Measurements from ENCODE around the gene SPATA9.
"Not testable (repeated sequence)": the region's sequence is repeated elsewhere in the genome, so short reads cannot be mapped to it uniquely, and the experiment has no call there.

SPATA9 gene

DNA sequence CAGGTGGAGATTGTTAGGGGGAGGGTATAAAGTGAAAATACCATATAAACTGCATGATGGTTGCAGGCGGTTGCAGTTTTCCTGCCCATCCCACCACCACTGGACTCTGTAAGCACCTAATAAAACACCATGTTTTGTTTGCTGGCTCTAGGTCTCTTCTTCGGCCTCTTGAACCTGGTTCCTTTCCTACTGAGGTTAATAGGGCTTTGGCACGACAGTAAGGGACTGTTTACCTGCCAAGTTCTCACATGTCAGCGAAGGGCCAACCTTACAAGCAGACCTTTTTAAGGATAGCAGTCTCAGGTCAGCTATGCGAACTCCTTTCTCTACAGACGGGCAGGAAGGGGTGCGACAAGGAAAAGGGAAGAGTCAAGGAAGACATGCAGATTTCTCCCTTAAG lies 39.6 kb downstream of the SPATA9 start:
- no peak for DNase-seq

DNA sequence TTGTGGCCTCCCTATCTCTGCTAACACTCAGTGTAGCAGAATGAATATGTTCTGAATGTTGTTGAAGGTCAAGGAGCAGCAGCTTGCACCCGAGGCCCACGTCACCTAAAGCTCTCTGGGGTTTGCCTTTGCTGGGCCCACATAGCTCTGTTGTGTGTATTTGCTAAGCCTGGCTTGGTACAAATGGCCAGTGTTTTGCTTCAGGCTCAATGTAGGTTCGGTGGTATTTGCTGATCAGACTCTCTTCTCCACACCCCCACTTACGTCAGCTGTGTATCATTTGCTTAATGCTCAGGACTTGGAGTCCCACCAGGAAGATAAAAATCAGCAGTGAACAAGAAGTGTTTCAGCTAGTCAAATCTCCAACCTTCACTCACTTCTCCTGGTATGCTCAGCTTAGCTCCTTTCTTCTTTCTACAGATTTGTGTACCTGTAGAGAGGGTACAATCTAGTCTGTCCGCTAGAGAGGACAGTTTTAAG lies 41.0 kb downstream of the SPATA9 start:
- DNase-seq = no peak

DNA sequence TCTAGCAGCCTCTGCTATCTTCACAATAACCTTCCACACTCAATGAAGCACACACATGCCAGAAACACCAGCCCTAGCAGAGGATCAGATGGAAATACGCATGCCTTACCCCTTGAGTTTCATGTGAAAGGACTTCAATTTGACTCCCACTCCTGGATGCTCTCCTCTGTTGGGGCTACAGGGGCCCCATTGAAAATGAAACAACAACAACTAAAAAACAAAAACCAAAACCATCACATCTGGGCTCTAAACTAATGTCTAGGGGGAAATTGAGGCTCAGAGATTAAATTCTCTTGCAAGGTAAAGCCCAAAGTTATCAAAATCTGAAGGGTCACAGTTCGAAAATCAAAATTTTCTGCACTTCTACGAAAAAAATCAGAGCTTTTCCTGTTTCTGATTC lies 44.2 kb downstream of the SPATA9 start:
- DNase-seq = no peak

DNA sequence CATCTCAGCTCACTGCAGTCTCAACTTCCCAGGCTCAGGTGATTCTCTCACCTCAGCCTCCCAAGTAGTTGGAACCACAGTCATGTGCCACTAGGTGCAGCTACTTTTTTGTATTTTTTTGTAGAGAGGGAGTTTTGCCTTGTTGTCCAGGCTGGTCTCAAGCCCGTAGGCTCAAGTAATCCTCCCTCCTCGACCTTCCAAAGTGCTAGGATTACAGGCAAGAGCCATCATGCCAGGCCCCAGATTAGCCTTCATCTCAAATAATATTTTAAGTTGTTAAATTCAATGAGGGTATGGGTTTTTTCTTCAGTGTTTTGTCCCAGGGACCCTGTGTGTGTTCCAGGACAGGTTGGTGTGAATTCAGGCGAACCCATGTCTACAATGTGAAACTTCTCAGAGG lies 48.7 kb downstream of the SPATA9 start:
- no peak for DNase-seq

DNA sequence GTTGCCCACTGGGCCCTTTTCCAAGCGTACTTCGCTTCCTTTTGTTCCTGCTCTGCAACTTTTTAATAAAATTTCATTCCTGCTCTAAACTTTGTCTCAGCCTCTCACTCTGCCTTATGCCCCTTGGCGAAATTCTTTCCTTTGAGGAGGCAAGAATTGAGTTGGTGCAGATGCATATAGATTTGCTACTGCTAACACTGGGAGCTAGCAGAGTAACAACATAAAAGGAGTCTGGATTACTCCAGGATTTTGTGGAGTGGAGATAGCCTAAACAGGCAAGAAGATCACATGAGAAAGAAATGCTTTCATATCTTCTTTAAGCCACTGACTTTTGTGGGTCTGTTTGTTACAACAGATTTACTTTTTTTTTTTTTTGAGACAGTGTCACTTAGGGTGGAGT lies 49.1 kb downstream of the SPATA9 start:
- no peak for DNase-seq

DNA sequence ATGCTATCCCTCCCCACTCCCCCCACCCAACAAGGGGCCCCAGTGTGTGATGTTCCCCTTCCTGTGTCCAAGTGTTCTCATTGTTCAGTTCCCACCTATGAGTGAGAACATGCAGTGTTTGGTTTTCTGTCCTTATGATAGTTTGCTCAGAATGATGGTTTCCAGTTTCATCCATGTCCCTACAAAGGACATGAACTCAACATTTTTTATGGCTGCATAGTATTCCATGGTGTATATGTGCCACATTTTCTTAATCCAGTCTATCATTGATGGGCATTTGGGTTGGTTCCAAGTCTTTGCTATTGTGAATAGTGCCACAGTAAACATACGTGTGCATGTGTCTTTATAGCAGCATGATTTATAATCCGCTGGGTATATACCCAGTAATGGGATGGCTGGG lies 49.8 kb downstream of the SPATA9 start:
- not testable (repeated sequence) for DNase-seq

DNA sequence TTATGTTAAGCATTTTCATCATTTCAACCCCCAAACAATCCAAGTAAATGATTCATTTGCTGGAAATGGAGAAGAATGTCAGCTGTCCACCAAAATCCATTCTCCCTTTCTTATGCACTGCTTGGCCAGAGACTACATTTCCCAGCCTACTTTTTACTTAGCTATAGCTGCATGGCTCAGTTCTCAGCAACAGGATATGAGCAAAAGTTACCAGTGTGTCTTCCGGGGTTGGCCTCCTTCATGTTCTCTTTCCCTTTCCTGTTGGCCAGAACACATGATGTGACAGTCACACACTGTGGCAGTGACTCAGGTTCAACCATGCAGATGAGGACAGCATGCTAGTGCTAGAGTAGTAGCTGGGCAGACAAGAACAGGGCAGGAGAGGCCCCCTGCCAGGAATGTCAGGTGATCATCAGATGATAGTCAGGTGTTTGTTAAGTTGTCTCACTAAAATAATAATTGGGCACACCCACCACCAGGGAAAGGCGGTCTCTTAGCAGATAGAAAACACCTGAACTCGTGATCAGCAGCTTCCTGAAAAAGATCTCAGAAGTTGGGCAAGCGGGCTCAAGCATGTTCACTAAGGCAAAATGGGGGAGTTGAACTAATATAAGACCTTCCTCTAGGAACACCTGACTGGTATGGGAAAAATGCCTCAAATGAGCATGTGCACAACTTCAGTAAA lies 50.7 kb downstream of the SPATA9 start:
- no peak for DNase-seq

DNA sequence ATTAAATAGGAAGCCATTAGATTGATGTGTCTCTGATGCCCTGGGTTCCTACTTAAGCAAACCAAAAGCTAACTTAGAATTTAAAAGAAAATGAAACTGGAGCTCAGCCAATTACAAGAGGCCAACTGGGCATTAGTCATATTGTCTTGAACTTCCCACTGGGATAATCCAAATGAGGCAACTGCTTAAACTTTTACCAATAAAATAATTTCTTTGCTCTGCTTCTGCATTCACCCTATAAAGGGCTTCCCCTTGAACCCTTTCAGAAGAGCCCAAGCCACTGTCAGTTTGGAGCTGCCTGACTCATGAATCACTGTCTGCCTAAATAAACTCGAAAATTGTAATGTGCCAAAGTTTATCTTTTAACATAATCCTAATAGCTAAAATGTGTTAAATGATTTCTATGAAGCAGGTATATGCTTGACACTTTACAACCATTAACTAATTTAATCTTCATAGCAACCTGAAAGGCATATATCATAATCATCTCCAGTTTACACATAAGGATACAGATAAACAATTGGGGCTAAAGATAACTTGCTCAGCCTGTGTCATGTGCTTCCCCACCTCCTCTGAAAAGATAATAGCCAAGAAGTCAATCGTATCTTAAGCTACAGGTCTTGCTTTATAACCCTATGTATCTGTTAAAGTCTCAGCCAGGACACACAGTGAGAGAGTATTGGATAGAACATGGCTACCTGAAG lies 51.4 kb downstream of the SPATA9 start:
- DNase-seq = no peak

DNA sequence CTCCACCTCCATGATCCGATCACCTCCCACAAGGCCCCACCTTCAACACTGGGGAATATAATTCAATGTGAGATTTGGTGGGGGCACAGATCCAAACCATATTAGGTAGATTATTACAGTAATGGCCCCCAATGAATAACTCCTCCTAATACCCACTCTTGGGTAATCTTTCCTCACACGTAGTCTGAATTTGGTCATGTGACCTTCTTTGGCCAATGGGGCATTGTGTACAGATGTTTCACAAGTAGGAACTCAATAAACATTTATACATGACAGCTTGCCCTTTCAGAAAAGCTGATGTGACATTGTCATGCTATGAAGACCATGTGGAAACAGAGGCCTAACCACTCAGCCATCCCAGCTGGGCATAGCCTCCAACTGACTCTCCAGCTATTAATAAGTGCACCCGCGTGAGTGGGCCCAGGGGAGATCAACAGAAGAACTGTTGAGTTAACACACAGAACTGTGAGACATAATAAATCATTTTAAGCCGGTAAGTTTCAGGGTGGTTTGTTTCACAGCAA lies 52.3 kb downstream of the SPATA9 start:
- no peak for DNase-seq

DNA sequence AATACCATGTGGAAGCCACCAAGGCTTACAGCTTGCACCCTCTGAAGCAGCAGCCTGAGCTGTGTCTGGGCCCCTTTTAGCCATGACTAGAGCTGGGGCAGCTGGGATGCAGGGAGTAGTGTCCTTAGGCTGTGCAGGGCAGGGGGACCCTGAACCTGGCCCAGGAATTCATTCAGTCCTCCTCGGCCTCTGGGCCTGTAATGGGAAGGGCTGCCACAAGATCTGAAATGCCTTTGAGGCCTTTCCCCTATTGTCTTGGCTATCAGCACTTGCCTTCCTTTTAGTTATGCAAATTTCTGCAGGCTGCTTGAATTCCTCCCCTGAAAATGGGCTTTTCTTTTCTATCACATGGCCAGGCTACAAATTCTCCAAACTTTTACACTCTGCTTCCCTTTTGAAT lies 53.9 kb downstream of the SPATA9 start:
- DNase-seq = no peak

DNA sequence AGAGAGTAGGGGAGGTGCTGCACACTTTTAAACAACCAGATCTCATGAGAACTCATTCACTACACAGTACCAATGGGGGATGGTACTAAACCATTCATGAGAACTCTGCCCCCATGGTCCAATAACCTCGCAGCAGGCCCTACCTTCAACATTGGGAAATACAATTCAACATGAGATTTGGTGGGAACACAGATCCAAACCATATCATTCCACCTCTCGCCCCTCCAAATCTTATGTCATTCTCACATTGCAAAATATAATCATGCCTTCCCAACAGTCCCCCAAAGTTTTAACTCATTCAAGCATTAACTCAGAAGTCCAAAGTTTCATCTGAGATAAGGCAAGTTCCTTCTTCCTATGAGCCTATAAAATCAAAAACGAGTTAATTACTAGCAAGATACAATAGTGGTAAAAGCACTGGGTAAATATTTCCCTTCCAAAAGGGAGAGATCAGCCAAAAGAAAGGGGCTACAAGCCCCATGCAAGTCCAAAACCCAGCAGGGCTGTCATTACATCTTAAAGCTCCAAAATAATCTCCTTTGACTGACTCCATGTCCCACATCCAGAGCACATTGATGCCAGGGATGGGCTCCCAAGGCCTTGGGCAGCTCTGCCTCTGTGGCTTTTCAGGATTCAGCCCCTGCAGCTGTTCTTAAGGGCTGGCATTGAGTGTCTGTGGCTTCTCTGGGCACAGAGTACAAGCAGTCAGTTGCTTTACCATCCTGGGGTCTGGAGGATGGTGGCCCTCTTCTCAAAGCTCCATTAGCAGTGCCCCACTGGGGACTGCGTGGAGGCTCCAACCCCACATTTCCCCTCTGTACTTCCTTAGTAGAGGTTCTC lies 54.6 kb downstream of the SPATA9 start:
- DNase-seq = no peak

DNA sequence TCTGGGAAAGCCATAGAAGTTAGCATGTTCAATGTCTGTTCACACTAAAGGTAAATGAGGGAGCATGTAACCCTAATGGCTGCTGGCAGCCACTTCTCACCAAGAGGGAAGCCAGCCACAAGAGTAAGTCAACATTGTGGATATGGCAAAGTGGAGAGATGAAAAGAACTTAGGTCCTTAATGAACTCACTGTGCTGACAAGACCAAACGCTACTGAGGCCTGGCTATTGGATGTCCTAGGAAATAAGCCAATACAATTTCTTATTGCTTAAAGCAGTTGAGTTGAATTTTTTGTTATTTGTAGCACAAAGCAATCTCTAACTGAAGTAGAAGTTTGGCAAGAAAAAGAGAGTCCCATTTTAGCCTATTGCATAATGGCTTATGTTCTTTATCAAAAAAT lies 56.1 kb downstream of the SPATA9 start:
- no peak for DNase-seq

DNA sequence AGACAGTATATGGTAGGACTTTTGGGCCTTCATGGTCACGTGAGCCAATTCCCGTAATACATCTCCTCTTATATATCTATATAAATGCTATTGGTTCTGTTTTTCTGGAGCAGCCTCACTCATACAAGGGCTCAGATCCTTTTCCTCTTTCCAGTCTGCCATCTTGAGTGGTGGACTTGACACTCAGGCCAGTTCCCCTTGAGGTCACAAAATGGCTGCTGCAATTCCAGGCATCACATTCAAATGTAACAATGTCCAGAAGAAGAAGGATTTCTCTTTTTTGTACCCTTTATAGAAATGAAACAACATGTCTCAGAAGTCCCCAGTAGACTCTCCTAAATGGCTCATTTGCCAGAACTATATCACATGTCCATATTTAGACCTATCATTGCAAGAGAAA lies 58.4 kb downstream of the SPATA9 start:
- no peak for DNase-seq

DNA sequence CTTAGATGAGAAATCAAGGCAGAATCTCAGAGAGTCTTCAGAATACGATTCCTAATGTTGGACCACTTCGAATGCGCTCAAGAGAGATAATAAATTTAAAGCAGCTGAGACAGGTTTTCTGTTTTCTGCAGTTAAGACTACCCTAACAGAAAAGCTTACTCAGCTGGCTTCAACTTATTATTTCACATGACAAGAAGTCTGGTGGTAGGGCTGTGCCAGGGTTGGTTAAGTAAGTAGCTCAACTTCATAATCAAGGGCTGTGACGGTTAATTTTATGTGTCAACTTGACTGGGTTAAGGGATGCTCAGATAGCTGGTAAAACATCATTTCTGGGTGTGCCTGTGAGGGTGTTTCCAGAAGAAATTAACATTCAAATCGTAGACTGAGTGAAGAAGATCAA lies 59.1 kb downstream of the SPATA9 start:
- no peak for DNase-seq

DNA sequence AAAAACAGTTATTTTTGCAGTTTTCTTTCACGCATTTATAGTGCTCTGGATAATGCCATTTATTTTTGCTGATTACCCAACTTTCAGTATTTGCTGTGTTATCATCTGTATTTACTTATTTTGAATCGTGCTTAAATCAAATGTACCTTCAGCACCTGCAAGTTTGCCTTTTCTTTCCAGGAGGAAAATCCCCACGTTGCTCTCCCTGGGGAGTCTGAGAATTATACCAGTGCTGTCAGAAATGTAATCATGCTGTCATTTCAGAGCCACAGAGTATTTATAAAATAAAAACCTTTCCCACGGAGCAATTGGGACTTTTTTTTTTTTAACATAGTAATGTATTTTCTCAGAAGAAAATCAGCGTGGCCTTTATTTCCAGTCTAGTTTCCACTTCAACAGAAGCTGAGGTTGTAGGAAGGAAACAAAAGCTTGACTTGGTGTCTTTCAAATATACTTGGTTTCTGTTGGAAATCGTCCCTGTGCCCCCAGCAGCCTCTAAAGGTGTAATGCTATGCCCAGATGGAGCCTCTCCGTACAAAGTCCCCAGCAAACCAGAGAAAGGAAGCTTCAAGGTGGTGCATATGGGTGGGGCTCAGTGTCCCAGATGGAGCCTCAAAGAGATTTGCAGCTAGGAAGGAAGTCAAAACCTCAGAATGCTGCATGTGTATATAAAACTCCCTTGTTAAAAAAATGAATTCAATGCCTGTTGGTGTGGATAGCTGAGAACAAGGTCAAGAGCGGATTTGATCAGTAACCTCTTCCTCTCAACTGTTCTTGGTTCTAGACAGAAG lies 60.8 kb downstream of the SPATA9 start:
- DNase-seq = no peak

DNA sequence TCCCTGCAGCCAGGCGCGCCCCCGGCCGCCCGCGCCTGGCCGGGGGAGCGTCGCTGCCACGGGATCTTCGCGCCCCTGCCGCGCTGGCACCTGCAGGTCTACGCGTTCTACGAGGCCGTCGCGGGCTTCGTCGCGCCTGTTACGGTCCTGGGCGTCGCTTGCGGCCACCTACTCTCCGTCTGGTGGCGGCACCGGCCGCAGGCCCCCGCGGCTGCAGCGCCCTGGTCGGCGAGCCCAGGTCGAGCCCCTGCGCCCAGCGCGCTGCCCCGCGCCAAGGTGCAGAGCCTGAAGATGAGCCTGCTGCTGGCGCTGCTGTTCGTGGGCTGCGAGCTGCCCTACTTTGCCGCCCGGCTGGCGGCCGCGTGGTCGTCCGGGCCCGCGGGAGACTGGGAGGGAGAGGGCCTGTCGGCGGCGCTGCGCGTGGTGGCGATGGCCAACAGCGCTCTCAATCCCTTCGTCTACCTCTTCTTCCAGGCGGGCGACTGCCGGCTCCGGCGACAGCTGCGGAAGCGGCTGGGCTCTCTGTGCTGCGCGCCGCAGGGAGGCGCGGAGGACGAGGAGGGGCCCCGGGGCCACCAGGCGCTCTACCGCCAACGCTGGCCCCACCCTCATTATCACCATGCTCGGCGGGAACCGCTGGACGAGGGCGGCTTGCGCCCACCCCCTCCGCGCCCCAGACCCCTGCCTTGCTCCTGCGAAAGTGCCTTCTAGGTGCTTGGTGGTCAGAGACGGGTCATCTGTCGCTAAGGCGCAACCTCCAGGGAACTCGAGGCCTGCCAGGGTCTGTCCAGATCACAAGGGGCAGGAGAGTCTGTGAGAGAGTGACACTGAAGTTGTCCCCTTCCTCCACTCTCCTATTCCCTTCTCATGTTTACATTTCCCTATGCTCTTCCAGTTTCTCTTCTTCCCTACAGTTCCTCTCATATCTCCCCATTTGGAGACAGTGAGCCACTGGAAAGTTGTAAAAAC lies 61.6 kb downstream of the SPATA9 start:
- no peak for DNase-seq

DNA sequence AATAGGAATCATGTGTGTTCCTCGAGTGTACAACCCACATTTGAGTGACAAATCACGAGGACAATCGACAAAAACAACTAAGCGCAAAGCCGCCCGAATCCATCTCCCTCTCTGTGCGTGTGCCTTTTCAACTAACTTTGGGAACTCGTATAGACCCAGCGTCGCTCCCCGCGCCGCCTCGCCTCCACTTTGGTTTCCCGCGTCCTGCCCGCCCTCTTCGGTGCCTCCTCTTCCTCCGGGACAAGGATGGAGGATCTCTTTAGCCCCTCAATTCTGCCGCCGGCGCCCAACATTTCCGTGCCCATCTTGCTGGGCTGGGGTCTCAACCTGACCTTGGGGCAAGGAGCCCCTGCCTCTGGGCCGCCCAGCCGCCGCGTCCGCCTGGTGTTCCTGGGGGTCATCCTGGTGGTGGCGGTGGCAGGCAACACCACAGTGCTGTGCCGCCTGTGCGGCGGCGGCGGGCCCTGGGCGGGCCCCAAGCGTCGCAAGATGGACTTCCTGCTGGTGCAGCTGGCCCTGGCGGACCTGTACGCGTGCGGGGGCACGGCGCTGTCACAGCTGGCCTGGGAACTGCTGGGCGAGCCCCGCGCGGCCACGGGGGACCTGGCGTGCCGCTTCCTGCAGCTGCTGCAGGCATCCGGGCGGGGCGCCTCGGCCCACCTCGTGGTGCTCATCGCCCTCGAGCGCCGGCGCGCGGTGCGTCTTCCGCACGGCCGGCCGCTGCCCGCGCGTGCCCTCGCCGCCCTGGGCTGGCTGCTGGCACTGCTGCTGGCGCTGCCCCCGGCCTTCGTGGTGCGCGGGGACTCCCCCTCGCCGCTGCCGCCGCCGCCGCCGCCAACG lies 62.5 kb downstream of the SPATA9 start, which contains the start of gene GPR150:
TSS of gene GPR150 (plus strand) at position 58 of the 840 bp plus-strand sequence. CDS start at position 247, 189 bp downstream.
- no peak for DNase-seq

DNA sequence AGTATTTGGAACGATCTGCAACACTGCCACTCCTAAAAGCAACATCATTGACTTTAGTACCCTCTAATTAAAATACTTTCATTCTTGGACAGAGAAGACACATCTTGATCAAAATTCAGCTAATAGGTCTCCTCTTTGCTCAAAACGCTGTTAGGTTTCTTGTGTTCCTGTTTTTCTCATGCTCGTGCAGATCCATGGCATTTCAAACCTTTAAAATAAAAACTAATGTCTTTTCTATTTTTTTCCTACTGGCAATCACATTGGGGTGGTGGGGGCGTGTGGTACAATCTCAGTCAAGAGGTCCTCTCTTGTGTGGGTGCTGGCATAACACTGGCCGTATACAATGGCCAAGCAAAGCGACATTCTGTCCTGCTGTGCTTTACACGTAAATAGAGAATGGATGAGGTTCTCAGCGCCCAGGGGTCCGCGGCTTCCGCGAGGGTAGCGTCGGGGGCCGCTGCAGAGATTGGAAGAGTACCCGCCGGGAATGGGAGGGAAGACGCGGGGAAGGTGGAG lies 63.2 kb downstream of the SPATA9 start:
- DNase-seq = no peak

DNA sequence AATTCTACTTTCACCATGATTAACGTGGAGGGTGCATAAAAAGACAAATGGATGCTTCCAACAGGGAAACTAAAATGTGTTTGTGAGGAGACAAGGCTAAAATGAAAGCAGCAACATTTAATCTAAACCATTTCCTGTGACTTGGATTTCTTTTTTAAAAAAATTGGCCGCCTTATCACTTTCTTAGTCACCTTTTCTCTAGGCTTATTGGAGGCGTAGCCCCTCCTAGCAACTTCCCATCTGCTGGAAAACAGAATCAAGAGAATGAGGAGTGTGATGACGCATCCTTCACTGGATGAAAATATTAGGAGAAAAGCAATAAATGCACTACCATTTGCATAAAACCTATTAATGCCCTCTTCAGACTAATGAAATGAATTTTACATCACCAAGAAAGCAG lies 63.7 kb downstream of the SPATA9 start:
- DNase-seq = no peak

DNA sequence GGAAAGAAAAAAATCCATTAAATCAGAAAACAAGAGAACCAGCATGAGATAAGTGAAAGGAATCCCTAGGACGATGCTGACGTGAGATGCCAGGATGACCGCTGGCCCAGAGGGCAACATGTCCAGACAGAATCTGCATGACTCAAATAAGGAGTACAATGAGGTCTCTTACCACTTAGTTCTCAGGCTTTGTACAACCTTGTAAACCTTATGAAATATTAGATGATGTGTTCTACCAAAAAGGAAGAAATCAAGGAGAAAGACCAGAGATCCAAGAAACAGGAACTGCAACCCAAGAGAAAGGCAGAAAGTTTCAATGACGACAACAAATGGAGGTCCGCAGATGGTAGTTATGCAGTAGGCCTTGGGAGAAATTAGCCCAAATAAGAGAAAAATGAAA lies 65.7 kb downstream of the SPATA9 start:
- DNase-seq = no peak
